ENCODE data around the gene GANAB. TPM values are rescaled to one million over a fixed set of nuclear protein-coding genes. Genes with fewer than 3 reads are reported as not detected.

GANAB gene
- total RNA-seq, 1 experiment from 2014 or later, result 475 TPM

DNA sequence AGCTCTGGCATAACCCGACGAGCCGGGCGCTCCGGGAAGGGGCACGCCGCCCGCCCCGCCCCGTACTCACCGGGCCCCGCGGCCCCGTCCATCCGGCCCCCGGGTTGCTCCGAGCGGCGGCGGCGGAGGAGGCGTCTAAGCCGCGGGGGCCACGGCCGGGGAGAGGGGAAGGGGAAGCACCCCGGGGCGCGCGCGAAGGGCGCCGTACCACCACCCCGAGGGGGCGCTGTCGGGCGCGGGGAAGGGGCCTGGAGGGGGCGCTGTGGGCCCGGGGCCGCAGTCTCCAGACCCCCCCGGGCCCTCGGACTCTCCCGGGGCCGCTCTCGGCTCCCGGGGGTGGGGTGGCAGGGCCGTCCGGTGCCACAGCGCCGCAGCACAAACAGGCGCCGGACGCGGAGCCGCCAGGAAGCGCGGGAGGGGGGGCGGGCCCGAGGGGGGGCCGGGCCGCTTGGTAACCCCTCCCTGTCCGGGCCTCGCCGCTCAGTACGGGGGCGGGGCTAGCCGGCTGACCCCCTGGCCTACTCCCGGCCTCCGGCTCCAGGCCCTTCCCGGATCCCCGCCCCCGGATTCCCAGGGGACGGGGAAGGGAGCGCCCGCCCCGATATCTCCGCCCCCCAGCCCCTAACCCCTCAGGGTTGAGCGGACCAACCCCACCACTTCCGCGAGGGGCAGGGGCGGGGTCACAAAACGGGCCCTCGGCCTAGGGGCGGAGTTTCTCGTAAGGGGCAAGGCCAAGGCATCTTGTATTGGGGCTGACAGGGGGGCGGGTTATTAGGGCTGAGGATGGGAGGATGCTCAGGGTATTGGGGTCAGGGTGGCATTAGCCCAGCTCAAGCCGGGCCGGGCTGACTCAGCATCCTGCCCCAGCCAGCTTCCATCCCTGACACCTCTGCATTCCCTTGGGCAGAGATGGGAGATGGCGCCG is 33.8 kb downstream of the GANAB start, which contains the start of the genes EML3 and ROM1:
TSS of gene EML3 (minus strand) at position 410 of the 925 bp plus-strand sequence. CDS start at position 92, 318 bp downstream.
TSS of gene ROM1 (plus strand) at position 892 of the 925 bp plus-strand sequence. CDS start at position 917, 25 bp downstream.
- intact Hi-C loops (cut with micrococcal nuclease; ENCODE audit: unreplicated experiment), result no loop called here

DNA sequence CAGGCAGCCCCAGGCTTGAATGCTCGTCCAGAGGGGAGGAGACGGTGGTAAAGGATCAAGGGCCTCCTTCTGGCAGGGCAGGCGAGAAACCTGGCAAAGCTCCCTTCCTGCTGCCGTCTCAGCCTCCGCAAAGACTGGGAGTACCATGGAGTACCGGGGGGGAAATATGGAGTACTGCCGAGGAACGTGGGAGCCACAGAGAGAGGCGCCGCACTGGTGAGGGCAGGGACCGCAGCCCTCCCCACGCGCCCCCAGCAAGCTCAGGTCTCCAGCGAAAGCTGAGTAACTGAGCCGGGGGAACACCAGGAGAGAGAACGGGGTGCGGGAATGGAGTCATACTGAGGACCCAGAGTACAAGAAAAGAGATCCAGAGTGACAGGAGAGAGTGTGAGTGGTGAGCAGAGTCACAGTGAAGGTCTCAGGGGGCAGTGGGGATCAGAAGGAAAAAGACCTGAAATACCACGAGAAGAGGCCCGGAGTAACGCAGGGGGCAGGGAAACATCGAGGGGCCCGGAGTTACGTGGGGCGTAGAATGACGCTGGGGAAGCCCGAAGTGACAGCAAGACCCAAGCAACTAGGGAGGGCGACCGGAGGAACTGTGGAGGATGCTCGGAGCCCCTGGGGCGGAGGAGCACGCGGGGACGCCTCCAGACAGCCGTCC is 34.6 kb downstream of the GANAB start:
- Histone ChIP-seq H3K4me3 (ENCODE audit: low read depth, low read length, poor library complexity, severe bottlenecking) (peak overlapping the region; percentile 80), H3K27ac (ENCODE audit: low read depth, low read length, poor library complexity, severe bottlenecking) (peak overlapping the region; percentile 76), H3K27me3 (replicated peaks; ENCODE audit: insufficient read depth, low read depth, low read length, poor library complexity) (no peaks in the 10 kb centered on the region), H3K4me1 (ENCODE audit: insufficient read depth, low read length, poor library complexity, severe bottlenecking) (peaks cover 18% of the 10 kb centered on the region), H3K36me3 (ENCODE audit: insufficient read depth, low read length, poor library complexity, severe bottlenecking) (peaks cover 3% of the 10 kb centered on the region), H3K9me3 (ENCODE audit: low read depth, low read length, poor library complexity, severe bottlenecking) (no peaks in the 10 kb centered on the region)
- ChIA-PET CTCF (interaction anchor here (0.7 to 1.2 kb wide), 4 partner anchors 10 to 116 kb away, joined by 3 to 6 read pairs (median 4); partner anchors contain the start of gene MTA2), POLR2A (ENCODE audit: low non-redundant PET) (interaction anchor here (0.6 to 1.0 kb wide), 2 partner anchors 10 to 21 kb away, joined by 3 to 5 read pairs; partner anchors contain the start of genes MTA2 and TUT1)
- TF ChIP-seq EZH2 (IDR thresholded peaks at IDR 0.05; ENCODE audit: borderline replicate concordance, low read depth, low read length, poor library complexity, severe bottlenecking), result no peak
- TF ChIP-seq, protein P1, sequence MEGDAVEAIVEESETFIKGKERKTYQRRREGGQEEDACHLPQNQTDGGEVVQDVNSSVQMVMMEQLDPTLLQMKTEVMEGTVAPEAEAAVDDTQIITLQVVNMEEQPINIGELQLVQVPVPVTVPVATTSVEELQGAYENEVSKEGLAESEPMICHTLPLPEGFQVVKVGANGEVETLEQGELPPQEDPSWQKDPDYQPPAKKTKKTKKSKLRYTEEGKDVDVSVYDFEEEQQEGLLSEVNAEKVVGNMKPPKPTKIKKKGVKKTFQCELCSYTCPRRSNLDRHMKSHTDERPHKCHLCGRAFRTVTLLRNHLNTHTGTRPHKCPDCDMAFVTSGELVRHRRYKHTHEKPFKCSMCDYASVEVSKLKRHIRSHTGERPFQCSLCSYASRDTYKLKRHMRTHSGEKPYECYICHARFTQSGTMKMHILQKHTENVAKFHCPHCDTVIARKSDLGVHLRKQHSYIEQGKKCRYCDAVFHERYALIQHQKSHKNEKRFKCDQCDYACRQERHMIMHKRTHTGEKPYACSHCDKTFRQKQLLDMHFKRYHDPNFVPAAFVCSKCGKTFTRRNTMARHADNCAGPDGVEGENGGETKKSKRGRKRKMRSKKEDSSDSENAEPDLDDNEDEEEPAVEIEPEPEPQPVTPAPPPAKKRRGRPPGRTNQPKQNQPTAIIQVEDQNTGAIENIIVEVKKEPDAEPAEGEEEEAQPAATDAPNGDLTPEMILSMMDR (conservative IDR thresholded peaks at IDR 0.05; ENCODE audit: low read depth, low read length), result no peak
- DNase-seq (ENCODE audit: low spot score), result peak; percentile 68
- intact Hi-C loops (cut with micrococcal nuclease; ENCODE audit: unreplicated experiment), result no loop called here
- no TSS peak for BruUV-seq (replicated peaks)

More for the DNA sequence above, 33.8 kb downstream of the GANAB start, which contains the start of the genes EML3 and ROM1:
- POLR2A ChIA-PET (ENCODE audit: low non-redundant PET), result no interaction called here
- Histone ChIP-seq H3K27ac (ENCODE audit: low read depth, low read length, poor library complexity, severe bottlenecking) (peak within 1 kb of the TSS; percentile 76), H3K36me3 (ENCODE audit: insufficient read depth, low read length, poor library complexity, severe bottlenecking) (peaks cover 10% of the 10 kb centered on the region), H3K9me3 (ENCODE audit: low read depth, low read length, poor library complexity, severe bottlenecking) (no peaks in the 10 kb centered on the region), H3K4me1 (ENCODE audit: insufficient read depth, low read length, poor library complexity, severe bottlenecking) (peaks cover 15% of the 10 kb centered on the region), H3K27me3 (replicated peaks; ENCODE audit: insufficient read depth, low read depth, low read length, poor library complexity) (no peaks in the 10 kb centered on the region), H3K4me3 (ENCODE audit: low read depth, low read length, poor library complexity, severe bottlenecking) (peak within 1 kb of the TSS; percentile 80)
- peak; percentile 89 for DNase-seq (ENCODE audit: low spot score)
- CTCF ChIA-PET, result interaction anchor here (0.7 to 1.2 kb wide), 3 partner anchors 10 to 14 kb away, joined by 3 to 6 read pairs (median 5); partner anchors contain the start of gene MTA2
- no peak for TF ChIP-seq EZH2 (IDR thresholded peaks at IDR 0.05; ENCODE audit: borderline replicate concordance, low read depth, low read length, poor library complexity, severe bottlenecking)
- TF ChIP-seq, protein P1 (conservative IDR thresholded peaks at IDR 0.05; ENCODE audit: low read depth, low read length), result peak; percentile 84
- no TSS peak for BruUV-seq (replicated peaks)

Data from A673 (cell line).